Mammary epithelial cell (primary cell): ENCODE measurements around the gene GPATCH1.

Experiments used
- CTCF ChIP-seq, 2 donors: IDR thresholded peaks in 1 of 2; conservative IDR thresholded peaks in 1 of 2; 2 replicates each; pipeline ENCODE4 v1.5.1; 2011 to 2012; ENCODE audit warnings: inconsistent platforms in 2 of 2, low read length in 2 of 2, mild to moderate bottlenecking in 2 of 2, control low read depth in 1 of 2, low read depth in 1 of 2; ENCODE audit not compliant: insufficient read depth in 1 of 2; ENCODE audit errors: extremely low read depth in 1 of 2
- EZH2 ChIP-seq: IDR thresholded peaks from 2 replicates; pipeline ENCODE4 v1.6.1; 2012; ENCODE audit warnings: low read length, inconsistent platforms, borderline replicate concordance

- TF ChIP-seq CTCF (conservative IDR thresholded peaks at IDR 0.05 in 1 of 2, IDR thresholded peaks at IDR 0.05 in 1 of 2; ENCODE audit: extremely low read depth in 1 of 2, insufficient read depth in 1 of 2, low read depth in 1 of 2, low read length in 2 of 2) (no peak), EZH2 (no peak)
Measured at GRCh38 chr19:33150852-33151518, 70.0 kb downstream of the GPATCH1 start.
